Amygdala (tissue), 56 donors: ENCODE results near the gene ERC1.

Experiments
- DNase-seq, 56 donors: peaks; one replicate each; lab custom pipeline; 2025; lab: John Stamatoyannopoulos, UW

Gene ERC1

DNA sequence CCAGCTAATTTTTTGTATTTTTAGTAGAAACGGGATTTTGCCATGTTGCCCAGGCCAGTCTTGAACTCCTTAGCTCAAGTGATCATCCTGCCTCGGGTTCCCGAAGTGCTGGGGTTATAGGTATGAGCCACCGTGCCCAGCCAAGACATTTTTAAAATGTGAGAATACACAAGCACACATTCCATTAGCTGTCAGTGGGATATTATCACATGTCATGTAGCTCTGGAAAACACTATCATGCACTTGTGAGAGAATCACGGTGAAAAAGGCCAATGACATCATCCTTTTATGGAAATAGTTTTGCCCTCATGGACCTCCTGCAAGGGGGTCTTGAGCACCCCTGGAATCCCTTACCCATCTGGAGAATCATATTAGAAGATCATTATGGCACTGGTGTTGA lies 28.3 kb downstream of the ERC1 start:
- no peak for DNase-seq

DNA sequence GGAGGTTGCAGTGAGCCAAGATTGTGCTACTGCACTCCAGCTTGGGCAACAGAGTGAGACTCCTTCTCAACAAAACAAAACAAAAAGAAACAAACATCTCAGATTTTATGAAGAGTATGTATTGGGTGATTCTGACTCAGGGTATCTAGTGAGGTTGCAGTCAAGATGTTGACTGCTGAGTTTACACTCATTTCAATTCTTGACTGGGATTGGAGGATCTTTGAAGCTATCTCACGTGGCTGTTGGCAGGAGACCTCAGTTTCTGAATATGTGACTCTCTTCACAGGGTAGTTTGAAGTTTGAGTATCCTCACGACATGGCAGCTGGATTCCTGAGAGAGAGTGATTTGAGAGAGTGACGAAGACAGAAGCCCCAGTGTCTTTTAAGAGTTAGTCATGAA lies 29.4 kb downstream of the ERC1 start:
- no peak for DNase-seq

DNA sequence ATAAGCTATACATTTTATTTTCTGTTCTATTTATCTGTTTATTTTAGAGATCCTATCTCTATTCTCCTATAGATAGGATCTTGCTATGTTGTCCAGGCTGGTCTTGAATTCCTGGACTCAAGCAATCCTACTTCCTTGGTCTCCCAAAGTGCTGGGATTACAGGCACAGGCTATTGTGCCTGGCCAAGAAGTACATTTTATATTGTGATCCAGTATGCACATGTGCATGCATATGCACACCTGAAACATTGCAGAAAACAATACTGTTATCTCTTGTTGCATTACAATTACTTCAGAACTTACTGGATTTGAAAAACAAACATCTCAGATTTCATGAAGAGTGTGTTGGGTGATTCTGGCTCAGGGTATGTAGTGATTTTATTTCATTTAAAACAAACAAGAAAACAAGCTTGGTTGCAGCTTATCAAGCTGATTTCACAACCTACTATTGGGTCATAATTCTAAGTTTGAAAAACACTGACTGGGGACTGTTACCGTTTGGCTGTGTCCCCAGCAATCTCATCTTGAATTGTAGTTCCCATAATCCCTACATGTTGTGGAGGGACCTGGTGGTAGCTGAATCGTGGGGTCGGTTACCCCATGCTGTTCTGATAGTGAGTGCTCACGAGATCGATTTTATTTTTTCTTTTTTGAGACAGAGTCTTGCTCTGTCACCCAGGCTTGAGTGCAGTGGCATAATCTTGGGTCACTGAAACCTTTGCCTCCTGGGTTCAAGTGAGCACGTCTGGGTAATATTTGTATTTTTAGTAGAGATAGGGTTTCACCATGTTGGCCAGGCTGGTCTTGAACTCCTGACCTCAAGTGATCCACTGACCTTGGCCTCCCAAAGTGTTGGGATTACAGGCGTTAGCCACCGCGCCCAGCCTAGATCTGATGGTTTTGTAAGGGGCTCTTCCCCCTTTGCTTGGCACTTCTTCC lies 31.3 kb downstream of the ERC1 start:
- no peak for DNase-seq

DNA sequence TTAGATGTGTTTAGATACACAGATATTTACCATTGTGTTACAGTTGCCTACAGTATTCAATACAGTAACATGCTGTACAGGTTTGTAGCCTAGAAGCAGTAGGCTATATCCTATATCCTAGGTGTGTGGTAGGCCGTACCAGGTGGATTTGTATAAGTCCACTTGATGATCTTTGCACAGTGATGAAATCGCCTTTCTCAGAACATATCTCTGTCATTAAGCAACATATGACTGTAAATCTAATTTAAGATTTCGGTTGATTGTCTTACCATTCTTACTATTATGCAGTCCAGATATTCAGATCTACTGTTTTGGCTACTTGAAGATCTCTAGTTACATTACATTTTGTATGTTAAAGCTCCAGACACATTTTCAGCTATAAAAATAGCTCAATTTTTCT lies 39.8 kb downstream of the ERC1 start:
- DNase-seq, result no peak

DNA sequence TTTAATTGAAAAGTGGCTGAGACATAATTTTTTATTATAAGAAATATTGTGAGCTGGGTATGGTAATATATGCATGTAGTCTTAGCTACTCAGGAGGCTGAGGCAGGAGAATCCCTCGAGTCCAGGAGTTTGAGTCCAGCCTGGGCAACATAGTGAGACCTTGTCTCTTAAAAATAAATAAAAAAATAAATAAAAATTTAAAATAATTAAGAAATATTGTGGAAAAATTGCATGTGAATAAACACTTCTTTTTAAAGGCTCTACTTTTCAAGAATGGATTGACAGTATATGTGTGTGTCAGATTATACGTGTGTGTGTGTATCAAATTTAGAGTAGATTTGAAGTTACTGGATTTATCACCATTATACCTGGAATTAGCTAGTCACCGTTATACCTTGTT lies 43.2 kb downstream of the ERC1 start:
- no peak for DNase-seq

DNA sequence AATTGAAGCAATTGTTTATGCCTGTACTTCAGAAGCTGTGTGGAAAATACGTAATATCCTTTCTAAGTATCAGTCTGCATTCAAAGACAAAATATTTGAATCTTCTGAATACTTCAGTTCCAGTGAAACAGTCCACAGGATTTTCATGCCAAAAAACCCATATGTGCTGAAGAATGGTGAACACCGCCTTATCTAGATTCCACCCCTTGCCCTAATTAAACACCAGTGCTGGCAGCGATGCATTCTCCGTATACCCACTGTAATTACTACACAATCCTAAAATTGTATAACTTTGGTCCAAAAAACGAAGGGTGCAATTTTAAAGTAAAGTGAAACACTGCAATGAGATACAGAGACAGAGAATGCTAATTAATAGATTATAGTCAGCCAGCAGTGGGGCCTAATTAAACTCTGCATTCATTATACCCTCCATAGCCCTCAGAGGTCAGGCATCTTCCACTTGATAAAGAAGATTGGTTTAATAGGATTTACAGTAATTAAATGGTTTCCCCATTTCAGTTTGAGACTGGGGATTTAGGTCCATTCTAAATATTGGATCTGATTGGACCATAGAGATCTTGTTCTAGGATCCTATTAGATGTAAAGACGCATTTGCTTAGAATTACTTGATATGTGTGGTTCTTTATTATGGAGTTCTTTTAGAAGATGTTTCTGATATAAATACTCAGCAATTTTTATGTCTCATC lies 43.9 kb downstream of the ERC1 start:
- DNase-seq, result no peak

DNA sequence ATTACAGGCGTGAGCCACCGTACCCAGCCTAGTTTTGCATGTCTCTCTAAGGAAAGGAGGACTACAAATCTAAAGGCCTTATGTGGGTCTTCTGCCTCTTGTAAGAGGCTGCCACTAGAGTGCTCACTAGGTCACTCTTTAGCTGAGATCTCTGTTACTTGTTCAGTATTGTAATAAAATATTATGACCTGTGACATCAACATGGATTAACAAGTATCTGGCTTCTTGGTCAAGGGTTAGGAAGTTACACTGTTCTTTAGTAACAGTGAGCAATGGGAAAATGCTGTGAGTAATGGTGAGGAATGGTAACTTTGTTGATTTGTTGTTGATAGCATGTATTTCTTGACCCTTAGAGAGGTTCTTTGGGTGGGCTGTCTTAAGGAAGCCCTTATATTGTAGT lies 50.5 kb downstream of the ERC1 start:
- no peak for DNase-seq

DNA sequence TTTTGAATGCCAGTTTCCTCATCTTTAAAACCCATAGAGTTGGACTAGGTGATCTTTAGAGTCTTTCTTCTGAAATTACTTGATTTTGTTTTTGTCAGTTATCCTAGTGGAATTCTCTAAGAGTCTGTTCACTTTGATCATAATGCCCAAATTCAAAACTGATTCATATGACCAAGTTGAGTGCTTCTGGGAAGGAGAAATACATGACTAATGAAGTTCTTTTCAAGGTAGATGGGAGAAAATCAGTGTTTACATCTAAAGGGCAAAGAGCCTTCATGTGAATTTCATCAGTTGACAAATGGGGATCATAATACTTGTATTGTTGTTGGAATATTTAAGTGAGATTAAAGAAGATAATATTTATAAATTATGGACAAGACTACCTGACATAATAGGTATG lies 53.2 kb downstream of the ERC1 start:
- no peak for DNase-seq

DNA sequence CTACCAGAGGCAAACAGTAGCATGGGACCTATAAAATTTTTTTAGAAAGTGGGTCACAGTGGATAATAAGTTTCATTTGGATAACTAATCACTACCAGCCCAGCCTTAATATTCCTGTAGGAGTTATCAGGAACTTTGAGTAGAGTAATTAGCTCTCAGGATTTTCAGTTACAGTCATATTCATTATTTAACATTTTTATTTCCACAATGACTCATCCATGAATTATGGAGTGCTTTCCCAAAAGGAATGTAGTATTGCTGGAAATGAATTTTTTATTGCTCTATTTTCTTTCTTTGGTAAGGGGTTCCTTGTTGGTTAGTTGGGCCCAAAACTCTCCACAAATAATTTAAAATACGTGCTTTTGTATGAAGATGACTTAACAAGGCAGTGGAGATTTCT lies 53.7 kb downstream of the ERC1 start:
- no peak for DNase-seq

DNA sequence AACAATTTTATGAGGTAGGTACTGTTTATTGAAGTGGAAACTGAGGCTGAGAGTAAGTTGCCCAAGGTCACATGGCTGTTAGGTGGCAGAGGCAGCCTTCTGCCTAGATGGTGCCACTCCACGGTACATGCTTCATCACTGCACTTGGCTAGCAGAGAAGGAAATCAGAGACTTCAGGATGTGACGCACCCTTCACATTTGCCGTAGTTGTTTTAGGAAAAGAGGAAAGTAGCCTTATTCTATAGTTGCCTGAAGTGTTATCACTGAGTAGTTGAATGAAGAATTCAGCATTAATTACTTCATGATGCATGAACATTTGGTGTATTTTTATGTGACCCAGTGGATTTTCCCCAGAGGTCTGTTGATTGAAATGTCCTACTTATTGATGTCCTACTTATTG lies 55.7 kb downstream of the ERC1 start:
- no peak for DNase-seq

DNA sequence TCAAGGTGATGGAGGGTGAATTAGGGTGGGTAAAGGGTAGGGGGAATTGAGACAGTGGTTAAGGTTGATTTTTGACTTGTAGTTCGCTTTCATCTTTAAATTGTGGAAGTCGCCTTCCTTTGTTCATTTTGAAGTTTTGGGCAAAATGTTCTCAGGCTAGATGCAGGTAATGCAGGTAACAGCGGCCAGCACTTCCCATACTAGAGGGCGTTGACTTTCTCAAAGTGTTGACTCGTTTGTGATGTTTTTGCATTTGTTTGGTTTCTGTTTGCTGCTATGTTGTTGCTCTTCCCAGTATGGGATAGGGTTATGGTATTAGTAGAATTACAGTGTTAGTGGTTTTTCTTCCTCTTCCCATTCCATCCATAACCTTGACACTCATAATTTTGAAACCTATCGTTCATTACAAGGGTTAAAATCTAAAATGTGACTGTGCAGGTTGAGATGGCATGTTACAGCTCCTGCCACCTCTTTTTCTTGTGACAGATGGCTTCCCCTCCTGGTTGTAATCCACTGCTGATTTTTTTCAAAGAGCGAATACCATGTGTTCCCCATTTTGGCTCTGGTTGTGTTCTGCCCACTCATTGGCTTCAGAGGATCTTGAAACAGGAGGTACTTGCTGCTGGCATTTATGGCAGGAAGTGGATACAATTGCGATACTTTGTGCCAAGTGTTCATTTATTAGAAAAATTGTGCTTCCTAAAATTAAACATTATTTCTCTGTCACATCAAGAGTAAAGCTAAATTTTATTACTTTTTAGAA lies 57.1 kb downstream of the ERC1 start:
- DNase-seq, result peak in 11 of 56 donors; percentile 3 to 32 (median 11)

DNA sequence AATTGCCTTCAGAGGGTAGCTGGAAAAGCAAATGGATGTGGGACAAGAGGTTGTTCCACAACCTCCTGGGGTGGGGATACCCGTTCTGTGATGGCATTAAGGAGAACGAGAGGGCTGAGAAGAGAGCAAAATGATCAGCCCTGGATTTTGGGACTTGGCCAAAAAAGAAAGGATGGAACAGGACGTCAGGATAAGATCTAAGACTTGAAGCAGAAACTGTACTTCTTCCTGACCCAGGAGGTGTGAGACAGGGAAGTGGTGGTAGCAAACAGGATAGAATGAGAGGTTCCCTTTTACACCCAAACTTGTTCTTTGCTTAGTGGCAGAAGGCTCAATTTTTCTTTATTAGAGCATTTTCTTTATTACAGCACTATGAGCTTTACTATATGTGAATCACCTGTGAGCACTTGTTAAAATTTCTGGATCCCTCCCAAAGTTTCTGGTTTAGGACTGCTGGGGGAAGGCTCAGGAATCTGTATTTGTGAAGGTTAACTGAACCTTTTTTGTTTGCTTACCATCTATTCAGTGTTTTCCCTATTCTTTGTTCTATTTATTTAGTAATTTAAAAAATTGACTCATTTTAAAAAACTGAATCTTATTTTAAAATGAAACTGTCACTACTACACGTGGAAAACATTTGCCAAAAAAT lies 59.2 kb downstream of the ERC1 start:
- DNase-seq, result no peak

DNA sequence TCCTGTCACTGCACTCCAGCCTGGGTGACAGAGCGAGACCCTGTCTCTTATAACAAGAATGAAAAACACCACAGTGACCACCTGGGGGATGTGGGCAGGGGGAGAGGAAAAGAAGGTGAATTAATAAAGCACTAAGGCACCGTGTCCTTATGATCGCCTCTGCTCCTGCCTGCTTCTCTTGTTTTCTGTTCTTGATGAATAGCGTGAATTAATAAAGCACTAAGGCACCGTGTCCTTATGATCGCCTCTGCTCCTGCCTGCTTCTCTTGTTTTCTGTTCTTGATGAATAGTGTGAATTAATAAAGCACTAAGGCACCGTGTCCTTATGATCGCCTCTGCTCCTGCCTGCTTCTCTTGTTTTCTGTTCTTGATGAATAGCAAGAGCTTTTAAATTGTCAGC lies 60.6 kb downstream of the ERC1 start:
- DNase-seq, result peak in 1 of 56 donors; percentile 2

DNA sequence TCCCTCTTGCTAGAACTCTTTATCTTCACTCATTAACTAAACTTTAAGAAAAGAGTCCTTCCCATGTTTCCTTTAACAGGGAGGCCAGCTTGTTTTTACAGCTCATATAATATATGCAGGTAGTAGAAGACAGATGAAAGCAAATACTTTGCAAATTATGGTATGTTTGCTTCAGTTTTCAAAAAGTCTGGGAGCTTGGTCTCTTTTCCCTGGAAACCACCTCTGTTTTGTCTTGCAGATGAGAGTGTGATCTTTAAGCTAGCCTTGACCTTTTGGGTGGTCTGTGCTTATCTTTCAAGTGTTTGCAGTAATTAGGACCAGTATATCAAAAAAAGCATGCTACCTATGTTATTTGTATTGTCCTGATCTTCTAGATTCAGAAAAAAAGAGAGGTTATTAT lies 62.7 kb downstream of the ERC1 start:
- no peak for DNase-seq

DNA sequence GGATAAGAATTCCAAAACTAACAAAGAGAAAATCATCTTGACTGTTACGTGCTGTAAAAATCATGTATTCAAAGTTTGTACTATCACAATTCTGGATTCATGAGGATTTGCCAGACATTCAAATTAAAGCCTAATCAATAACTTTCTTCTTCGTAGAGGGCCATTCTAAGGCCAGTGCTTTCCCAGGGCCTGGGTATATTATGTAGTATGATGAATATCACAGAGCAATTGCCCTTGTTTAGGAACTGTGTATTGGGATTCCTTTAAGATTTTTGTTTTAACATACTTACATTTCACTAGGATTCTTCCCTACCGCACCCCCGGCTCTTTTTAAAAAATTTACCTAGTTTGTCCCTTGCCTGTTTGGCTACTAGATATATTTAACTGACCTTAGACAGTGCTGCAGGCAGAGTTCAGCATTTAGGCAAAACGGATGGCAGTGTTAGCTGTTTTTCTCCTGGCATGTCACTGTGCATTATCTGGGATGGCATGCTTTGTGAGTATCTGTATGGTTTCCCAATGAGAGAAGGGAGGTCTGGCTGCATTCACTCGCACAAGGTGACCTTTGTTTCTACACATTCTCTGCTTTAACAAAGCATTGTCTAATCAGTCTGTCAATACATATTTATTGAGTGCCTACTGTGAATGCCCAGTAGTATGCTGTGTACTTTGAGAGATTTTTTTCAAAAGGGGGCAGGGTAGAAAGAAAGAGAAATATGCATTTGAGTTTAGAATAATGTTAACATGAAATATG lies 63.3 kb downstream of the ERC1 start:
- DNase-seq, result peak in 8 of 56 donors; percentile 9 to 21 (median 16)

DNA sequence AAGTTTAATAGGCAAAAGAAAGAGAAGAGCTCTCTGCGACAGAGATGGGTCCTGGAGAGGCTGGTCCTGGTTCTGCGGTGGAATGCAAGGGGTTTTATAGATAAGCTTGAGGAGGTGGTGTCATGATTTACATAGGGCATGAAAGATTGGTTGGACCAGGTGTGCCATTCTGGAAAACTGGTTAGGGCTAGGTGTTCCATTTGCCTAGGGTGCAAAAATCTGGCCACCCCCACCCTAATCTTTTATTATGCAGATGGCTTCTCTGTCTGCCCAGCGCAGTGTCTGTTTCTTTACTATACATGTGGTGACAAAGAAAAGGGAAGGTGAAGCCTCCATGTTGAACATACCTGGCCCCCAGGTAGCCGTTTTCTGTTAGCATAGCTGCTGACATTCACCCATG lies 65.4 kb downstream of the ERC1 start:
- no peak for DNase-seq

DNA sequence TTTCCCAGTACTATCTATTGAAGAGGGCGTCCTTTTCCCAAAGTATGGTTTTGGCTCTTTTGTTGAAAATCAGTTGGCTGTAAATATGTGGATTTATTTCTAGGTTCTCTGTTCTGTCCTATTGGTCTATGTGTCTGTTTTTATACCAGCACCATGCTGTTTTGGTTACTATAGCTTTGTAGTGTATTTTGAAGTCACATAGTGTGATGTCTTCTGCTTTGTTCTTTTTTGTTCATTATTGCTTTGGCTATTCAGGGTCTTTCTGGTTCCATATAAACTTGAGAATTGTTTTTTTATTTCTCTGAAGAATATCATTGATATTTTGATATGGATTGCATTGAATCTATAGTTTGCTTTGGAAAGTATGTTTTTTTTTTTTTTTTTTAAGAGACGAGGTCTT lies 67.4 kb downstream of the ERC1 start:
- DNase-seq, result no peak

DNA sequence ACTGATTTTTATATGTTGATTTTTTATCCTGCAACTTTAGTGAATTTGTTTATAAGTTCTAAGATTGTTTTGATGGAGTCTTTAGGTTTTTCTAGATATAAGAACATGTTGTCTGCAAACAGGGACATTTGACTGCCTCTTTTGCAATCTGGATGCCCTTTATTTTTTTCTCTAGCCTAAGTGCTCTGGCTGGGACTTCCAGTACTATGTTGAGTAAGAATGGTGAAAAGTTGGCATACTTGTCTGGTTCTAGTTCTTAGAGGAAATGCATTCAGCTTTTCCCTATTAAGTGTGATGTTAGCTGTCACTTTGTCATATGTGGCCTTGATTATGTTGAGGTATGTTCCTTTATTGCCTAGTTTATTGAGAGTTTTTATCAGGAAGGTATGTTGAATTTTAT lies 68.1 kb downstream of the ERC1 start:
- no peak for DNase-seq

DNA sequence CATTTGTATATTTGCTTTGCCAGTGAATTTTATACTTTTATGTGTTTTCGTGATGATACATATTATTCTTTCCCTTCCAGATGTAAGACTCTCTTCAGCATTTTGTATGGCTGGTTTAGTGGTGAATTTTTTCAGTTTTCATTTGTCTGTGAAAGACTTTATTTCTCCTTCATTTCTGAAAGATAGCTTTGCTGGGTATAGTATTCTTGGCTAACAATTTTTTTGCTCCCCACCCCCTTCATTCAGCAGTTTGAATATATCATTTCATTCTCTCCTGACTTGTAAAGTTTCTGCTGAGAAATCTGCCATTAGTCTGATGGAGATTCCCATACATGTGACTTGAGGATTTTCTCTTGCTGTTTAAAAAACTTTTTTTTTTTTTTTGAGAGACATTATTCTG lies 72.8 kb downstream of the ERC1 start:
- DNase-seq, result no peak

DNA sequence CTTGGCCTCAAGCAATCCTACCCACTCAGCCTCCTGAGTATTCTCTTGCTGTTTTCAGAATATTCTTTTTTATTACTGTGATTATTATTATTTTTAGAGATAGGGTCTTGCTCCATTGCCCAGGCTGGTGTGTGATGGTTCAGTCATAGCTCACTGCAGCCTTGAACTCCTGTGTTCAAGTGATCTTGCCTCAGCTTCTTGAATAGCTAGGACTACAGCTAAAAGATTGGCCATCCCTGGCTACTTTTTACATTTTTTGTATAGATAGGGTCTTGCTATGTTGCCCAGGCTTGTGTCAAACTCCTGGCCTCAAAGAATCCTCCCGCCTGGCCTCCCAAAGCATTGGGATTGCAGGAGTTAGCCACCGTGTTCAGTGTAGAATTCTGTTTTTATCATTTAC lies 73.3 kb downstream of the ERC1 start:
- DNase-seq, result no peak
